ENCODE data around the gene CDH12. TPM values are rescaled to one million over a fixed set of nuclear protein-coding genes. Genes with fewer than 3 reads are reported as not detected.
"Not testable (repeated sequence)": the region's sequence is repeated elsewhere in the genome, so short reads cannot be mapped to it uniquely, and the experiment has no call there.

CDH12 gene
- total RNA-seq, 6 experiments from 2014 or later: not detected

- Mint-ChIP-seq H3K4me3 (no peak overlapping the region), H3K4me1 (ENCODE audit: low read depth) (no peaks in the 10 kb centered on the region), H3K27ac (no peak overlapping the region), H3K27me3 (ENCODE audit: insufficient read depth) (no peaks in the 10 kb centered on the region), H3K9me3 (peaks cover 32% of the 10 kb centered on the region), H3K36me3 (ENCODE audit: low read depth) (no peaks in the 10 kb centered on the region)
- TF ChIP-seq CTCF (IDR thresholded peaks at IDR 0.05): no peak
- DNase-seq: no peak
Measured at GRCh38 chr5:22295832-22296231, 557.3 kb downstream of the CDH12 start.

GRCh38 chr5:22293147-22293546, 560.0 kb downstream of the CDH12 start:
- no peak for DNase-seq
- no peak overlapping the region for H3K4me3 Mint-ChIP-seq
- no peak for TF ChIP-seq CTCF (IDR thresholded peaks at IDR 0.05)
- H3K27me3 Mint-ChIP-seq (ENCODE audit: insufficient read depth): no peaks in the 10 kb centered on the region
- H3K36me3 Mint-ChIP-seq (ENCODE audit: low read depth): no peaks in the 10 kb centered on the region
- H3K27ac Mint-ChIP-seq: no peak overlapping the region
- H3K4me1 Mint-ChIP-seq (ENCODE audit: low read depth): no peaks in the 10 kb centered on the region
- peaks cover 41% of the 10 kb centered on the region for H3K9me3 Mint-ChIP-seq

- no peak for DNase-seq
- Mint-ChIP-seq H3K36me3 (ENCODE audit: low read depth) (peaks cover 6% of the 10 kb centered on the region; the same call in 1 of the 2 replicates), H3K27ac (no peak overlapping the region), H3K4me3 (no peak overlapping the region), H3K27me3 (ENCODE audit: insufficient read depth) (no peaks in the 10 kb centered on the region), H3K9me3 (peaks cover 31% of the 10 kb centered on the region), H3K4me1 (ENCODE audit: low read depth) (no peaks in the 10 kb centered on the region)
- TF ChIP-seq CTCF (IDR thresholded peaks at IDR 0.05): no peak
Measured at GRCh38 chr5:22278164-22278563, 575.0 kb downstream of the CDH12 start.

GRCh38 chr5:22277006-22277405, 576.1 kb downstream of the CDH12 start:
- Mint-ChIP-seq H3K9me3 (peaks cover 35% of the 10 kb centered on the region), H3K36me3 (ENCODE audit: low read depth) (peaks cover 6% of the 10 kb centered on the region; the same call in 1 of the 2 replicates), H3K27ac (no peak overlapping the region), H3K4me1 (ENCODE audit: low read depth) (no peaks in the 10 kb centered on the region), H3K4me3 (no peak overlapping the region), H3K27me3 (ENCODE audit: insufficient read depth) (no peaks in the 10 kb centered on the region)
- TF ChIP-seq CTCF (IDR thresholded peaks at IDR 0.05): no peak
- DNase-seq: no peak

- not testable (repeated sequence) for H3K27ac Mint-ChIP-seq; H3K36me3 Mint-ChIP-seq (ENCODE audit: low read depth); H3K27me3 Mint-ChIP-seq (ENCODE audit: insufficient read depth); H3K4me1 Mint-ChIP-seq (ENCODE audit: low read depth); H3K4me3 Mint-ChIP-seq; DNase-seq
- H3K9me3 Mint-ChIP-seq: peaks cover 30% of the 10 kb centered on the region
Measured at GRCh38 chr5:22265855-22266254, 587.3 kb downstream of the CDH12 start.

- Mint-ChIP-seq H3K27ac (no peak overlapping the region), H3K4me1 (ENCODE audit: low read depth) (no peaks in the 10 kb centered on the region), H3K4me3 (no peak overlapping the region), H3K27me3 (ENCODE audit: insufficient read depth) (no peaks in the 10 kb centered on the region), H3K9me3 (peaks cover 16% of the 10 kb centered on the region), H3K36me3 (ENCODE audit: low read depth) (no peaks in the 10 kb centered on the region)
- no peak for TF ChIP-seq CTCF (IDR thresholded peaks at IDR 0.05)
- no peak for DNase-seq
Measured at GRCh38 chr5:22258139-22258538, 595.0 kb downstream of the CDH12 start.

Measured in HFFc6 (cell line).